ENCODE results near the gene RGS16.

RGS16 gene

GRCh38 chr1:182611326-182611725 is 7.1 kb upstream of the RGS16 start:
- H4K20me1 ChIP-seq (ENCODE audit: insufficient read depth) = no peaks in the 10 kb centered on the region
- no peak for TF ChIP-seq CTCF (conservative IDR thresholded peaks at IDR 0.05; ENCODE audit: low read depth, low read length)
- H3K4me2 ChIP-seq = peak overlapping the region; percentile 99
- H3K36me3 ChIP-seq (ENCODE audit: insufficient read depth) = no peaks in the 10 kb centered on the region
- peak overlapping the region; percentile 23; the same call in 1 of the 2 replicates for H2AFZ ChIP-seq (ENCODE audit: low read depth)
- H3K79me2 ChIP-seq (ENCODE audit: insufficient read depth, low read depth) = no peaks in the 10 kb centered on the region
- peak overlapping the region; percentile 32 for H3K27ac ChIP-seq
- H3K4me1 ChIP-seq (ENCODE audit: low read depth, poor library complexity, severe bottlenecking) = peaks cover 95% of the 10 kb centered on the region
- H3K9ac ChIP-seq = peak overlapping the region; percentile 10; the same call in 1 of the 2 replicates
- H3K27me3 ChIP-seq (ENCODE audit: insufficient read depth, low read depth) = no peaks in the 10 kb centered on the region; the same call in 1 of the 2 replicates
- peak overlapping the region; percentile 3 for H3K4me3 ChIP-seq (IDR thresholded peaks at IDR 0.05; ENCODE audit: insufficient read depth, low read depth, low read length)

- Histone ChIP-seq H3K36me3 (ENCODE audit: insufficient read depth) (no peaks in the 10 kb centered on the region), H3K27me3 (ENCODE audit: insufficient read depth, low read depth) (no peaks in the 10 kb centered on the region; the same call in 1 of the 2 replicates), H2AFZ (ENCODE audit: low read depth) (no peak overlapping the region), H4K20me1 (ENCODE audit: insufficient read depth) (no peaks in the 10 kb centered on the region), H3K9ac (no peak overlapping the region), H3K27ac (no peak overlapping the region), H3K4me1 (ENCODE audit: low read depth, poor library complexity, severe bottlenecking) (peaks cover 95% of the 10 kb centered on the region), H3K4me2 (peak overlapping the region; percentile 99), H3K79me2 (ENCODE audit: insufficient read depth, low read depth) (no peaks in the 10 kb centered on the region), H3K4me3 (IDR thresholded peaks at IDR 0.05; ENCODE audit: insufficient read depth, low read depth, low read length) (peak overlapping the region; percentile 3)
- no peak for TF ChIP-seq CTCF (conservative IDR thresholded peaks at IDR 0.05; ENCODE audit: low read depth, low read length)
Observed at GRCh38 chr1:182610606-182611194, 6.5 kb upstream of the RGS16 start.

- H3K4me1 ChIP-seq (ENCODE audit: low read depth, poor library complexity, severe bottlenecking) = peaks cover 94% of the 10 kb centered on the region
- peaks cover 2% of the 10 kb centered on the region; the same call in 1 of the 2 replicates for H3K27me3 ChIP-seq (ENCODE audit: insufficient read depth, low read depth)
- H4K20me1 ChIP-seq (ENCODE audit: insufficient read depth) = no peaks in the 10 kb centered on the region
- H3K79me2 ChIP-seq (ENCODE audit: insufficient read depth, low read depth) = peaks cover 1% of the 10 kb centered on the region
- H3K4me3 ChIP-seq (IDR thresholded peaks at IDR 0.05; ENCODE audit: insufficient read depth, low read depth, low read length) = no peak overlapping the region
- no peak overlapping the region for H2AFZ ChIP-seq (ENCODE audit: low read depth)
- no peak for TF ChIP-seq CTCF (conservative IDR thresholded peaks at IDR 0.05; ENCODE audit: low read depth, low read length)
- no peak overlapping the region for H3K9ac ChIP-seq
- no peak overlapping the region for H3K4me2 ChIP-seq
- H3K27ac ChIP-seq = no peak overlapping the region
- no peaks in the 10 kb centered on the region for H3K36me3 ChIP-seq (ENCODE audit: insufficient read depth)
Observed at GRCh38 chr1:182608845-182609610, 4.8 kb upstream of the RGS16 start.

- H3K9ac ChIP-seq = no peak overlapping the region
- no peaks in the 10 kb centered on the region for H4K20me1 ChIP-seq (ENCODE audit: insufficient read depth)
- H3K4me2 ChIP-seq = no peak overlapping the region
- TF ChIP-seq CTCF (conservative IDR thresholded peaks at IDR 0.05; ENCODE audit: low read depth, low read length) = no peak
- no peak overlapping the region for H3K4me3 ChIP-seq (IDR thresholded peaks at IDR 0.05; ENCODE audit: insufficient read depth, low read depth, low read length)
- no peaks in the 10 kb centered on the region for H3K36me3 ChIP-seq (ENCODE audit: insufficient read depth)
- no peak overlapping the region for H3K27ac ChIP-seq
- H3K4me1 ChIP-seq (ENCODE audit: low read depth, poor library complexity, severe bottlenecking) = peaks cover 86% of the 10 kb centered on the region
- H3K27me3 ChIP-seq (ENCODE audit: insufficient read depth, low read depth) = peaks cover 2% of the 10 kb centered on the region; the same call in 1 of the 2 replicates
- peaks cover 9% of the 10 kb centered on the region for H3K79me2 ChIP-seq (ENCODE audit: insufficient read depth, low read depth)
- no peak overlapping the region for H2AFZ ChIP-seq (ENCODE audit: low read depth)
Observed at GRCh38 chr1:182608236-182608635, 4.0 kb upstream of the RGS16 start.
